ENCODE measurements around the gene HMGXB4. TPM values are rescaled to one million over a fixed set of nuclear protein-coding genes. Genes with fewer than 3 reads are reported as not detected.

Gene HMGXB4
- total and polyA plus RNA-seq, 12 donors: 5.4 to 26.1 (median 19.8) TPM

DNA sequence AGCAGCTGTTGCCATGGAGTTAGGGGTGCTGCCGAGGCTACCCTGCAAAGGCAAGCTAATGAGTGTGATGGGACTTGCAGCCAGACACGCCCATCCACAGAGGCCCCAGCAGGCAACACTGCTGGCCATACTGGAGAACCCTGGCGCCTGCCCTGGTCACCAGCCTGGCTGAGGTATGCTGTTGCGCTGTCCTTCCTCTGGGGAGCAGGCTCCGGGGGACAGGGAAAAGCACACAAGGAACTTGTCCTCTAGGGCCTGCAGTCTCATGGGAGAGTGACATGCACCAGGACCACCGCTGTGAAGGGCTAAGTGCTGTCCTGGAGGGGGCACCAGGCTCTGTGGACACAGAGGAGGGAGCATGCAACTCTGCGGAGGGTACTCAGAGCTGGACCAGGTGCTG, 78.2 kb downstream of the HMGXB4 start:
- intact Hi-C loops (cut with DNase I): no loop called here
- H3K36me3 ChIP-seq (replicated peaks in 1 of 2): peaks cover 0 to 93% of the 10 kb centered on the region in 2 donors
- WGBS, 4 donors: 85 to 96% (median 90%) methylated on average over 2 to 7 of the region's 7 CpGs
- TF ChIP-seq, protein P1, sequence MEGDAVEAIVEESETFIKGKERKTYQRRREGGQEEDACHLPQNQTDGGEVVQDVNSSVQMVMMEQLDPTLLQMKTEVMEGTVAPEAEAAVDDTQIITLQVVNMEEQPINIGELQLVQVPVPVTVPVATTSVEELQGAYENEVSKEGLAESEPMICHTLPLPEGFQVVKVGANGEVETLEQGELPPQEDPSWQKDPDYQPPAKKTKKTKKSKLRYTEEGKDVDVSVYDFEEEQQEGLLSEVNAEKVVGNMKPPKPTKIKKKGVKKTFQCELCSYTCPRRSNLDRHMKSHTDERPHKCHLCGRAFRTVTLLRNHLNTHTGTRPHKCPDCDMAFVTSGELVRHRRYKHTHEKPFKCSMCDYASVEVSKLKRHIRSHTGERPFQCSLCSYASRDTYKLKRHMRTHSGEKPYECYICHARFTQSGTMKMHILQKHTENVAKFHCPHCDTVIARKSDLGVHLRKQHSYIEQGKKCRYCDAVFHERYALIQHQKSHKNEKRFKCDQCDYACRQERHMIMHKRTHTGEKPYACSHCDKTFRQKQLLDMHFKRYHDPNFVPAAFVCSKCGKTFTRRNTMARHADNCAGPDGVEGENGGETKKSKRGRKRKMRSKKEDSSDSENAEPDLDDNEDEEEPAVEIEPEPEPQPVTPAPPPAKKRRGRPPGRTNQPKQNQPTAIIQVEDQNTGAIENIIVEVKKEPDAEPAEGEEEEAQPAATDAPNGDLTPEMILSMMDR (IDR thresholded peaks at IDR 0.05): no peak
- no peak for TF ChIP-seq POLR2A (IDR thresholded peaks at IDR 0.05)
- peak overlapping the region in 4 of 5 donors; percentile 81 to 86 (median 84) for H3K27ac ChIP-seq
- H3K9me3 ChIP-seq (replicated peaks in 1 of 3): no peaks in the 10 kb centered on the region
- no peak for DNase-seq
- H3K4me1 ChIP-seq (replicated peaks in 1 of 2): peaks cover 19 to 29% of the 10 kb centered on the region in 2 donors
- no peaks in the 10 kb centered on the region for H3K27me3 ChIP-seq
- no peak overlapping the region for H3K4me3 ChIP-seq

- peaks cover 16 to 23% of the 10 kb centered on the region in 2 donors for H3K4me1 ChIP-seq (replicated peaks in 1 of 2)
- intact Hi-C loops (cut with DNase I): no loop called here
- peak; percentile 22 to 44 for TF ChIP-seq POLR2A (IDR thresholded peaks at IDR 0.05)
- TF ChIP-seq, protein P1 (IDR thresholded peaks at IDR 0.05): no peak
- no peak overlapping the region for H3K4me3 ChIP-seq
- peak overlapping the region; percentile 73 to 86 (median 83) for H3K27ac ChIP-seq
- H3K36me3 ChIP-seq (replicated peaks in 1 of 2): peaks cover 0 to 92% of the 10 kb centered on the region in 2 donors
- no peaks in the 10 kb centered on the region for H3K27me3 ChIP-seq
- DNase-seq: peak; percentile 74 to 95 (median 90)
- WGBS, 4 donors: 35 to 61% (median 51%) methylated on average over 5 to 12 of the region's 12 CpGs
- no peaks in the 10 kb centered on the region for H3K9me3 ChIP-seq (replicated peaks in 1 of 3)
Measured at GRCh38 chr22:35335936-35336781, 78.9 kb downstream of the HMGXB4 start.

DNA sequence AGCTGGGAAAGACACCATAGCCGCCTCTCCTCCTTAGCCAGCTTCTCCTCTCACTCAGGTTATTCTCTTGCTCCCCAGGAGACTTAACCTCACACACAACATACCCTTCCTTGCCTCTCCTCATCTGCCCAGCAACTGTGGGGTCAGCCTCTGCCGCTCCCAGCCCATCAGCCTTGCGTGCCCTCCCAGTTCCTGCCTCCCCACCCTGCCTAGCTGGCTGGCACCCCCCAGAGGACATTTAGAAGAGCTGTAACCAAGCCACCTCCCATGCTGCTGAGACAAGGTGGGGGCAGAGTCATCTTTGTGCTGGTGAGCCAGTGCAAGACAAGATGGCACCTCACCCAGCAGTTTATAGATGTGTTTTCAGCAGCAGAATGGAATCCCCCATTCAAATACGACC, 80.6 kb downstream of the HMGXB4 start:
- H3K9me3 ChIP-seq (replicated peaks in 1 of 3): no peaks in the 10 kb centered on the region
- H3K36me3 ChIP-seq (replicated peaks in 1 of 2): peaks cover 0 to 86% of the 10 kb centered on the region in 2 donors
- TF ChIP-seq POLR2A (IDR thresholded peaks at IDR 0.05): no peak
- TF ChIP-seq, protein P1 (IDR thresholded peaks at IDR 0.05): no peak
- intact Hi-C loops (cut with DNase I): no loop called here
- DNase-seq: no peak
- H3K4me3 ChIP-seq: no peak overlapping the region
- H3K4me1 ChIP-seq (replicated peaks in 1 of 2): peaks cover 16 to 23% of the 10 kb centered on the region in 2 donors
- WGBS, 4 donors: 93 to 98% (median 94%) methylated on average over 4 of the region's 4 CpGs
- peak overlapping the region in 1 of 5 donors; percentile 86 for H3K27ac ChIP-seq
- no peaks in the 10 kb centered on the region for H3K27me3 ChIP-seq

DNA sequence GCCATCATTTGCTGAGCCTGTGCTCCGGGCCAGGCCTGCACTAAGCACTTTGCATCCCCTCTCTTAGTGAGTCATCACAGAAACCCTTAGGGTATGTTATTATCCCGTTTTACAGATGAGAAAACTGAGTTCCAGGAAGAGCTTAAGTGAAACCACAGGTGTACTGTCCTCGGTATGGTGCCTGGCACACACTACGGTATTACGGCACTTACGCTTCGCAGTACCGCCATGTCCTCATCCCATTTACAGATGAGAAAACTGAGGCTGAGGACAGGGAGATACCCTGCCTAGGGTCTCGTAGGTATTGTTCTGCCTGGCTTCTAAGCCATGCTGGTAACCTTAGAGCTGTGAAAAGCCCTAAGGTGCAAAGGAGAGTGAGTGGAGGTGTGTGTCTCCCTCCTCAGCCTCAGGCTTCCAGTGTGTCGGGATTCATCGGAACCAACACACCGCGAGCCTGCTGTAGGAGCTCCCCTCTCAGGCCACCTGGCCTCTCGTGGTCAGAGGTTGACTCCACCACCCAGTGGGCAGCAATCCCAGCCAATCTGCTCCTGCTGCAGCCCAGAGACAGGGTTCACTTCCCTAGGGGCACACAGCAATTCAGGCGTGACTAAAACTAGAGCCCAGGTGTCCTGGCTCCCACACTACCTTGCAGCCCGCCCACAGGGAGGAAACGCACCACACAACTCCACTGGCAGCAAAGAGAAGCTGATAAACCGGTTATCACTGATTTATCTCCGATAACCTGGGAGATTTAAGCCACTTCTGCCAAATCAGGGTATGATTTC, 84.0 kb downstream of the HMGXB4 start:
- H3K27ac ChIP-seq: no peak overlapping the region
- H3K9me3 ChIP-seq (replicated peaks in 1 of 3): no peaks in the 10 kb centered on the region
- H3K27me3 ChIP-seq: no peaks in the 10 kb centered on the region
- WGBS, 4 donors: 93 to 98% (median 94%) methylated on average over 16 to 19 of the region's 19 CpGs
- intact Hi-C loops (cut with DNase I): loop anchor here in 1 of 2 donors (10.0 kb wide), 1 partner anchor 244 kb away; no protein-coding TSS in a partner anchor
- DNase-seq: no peak
- no peak overlapping the region for H3K4me3 ChIP-seq
- peaks cover 0 to 76% of the 10 kb centered on the region in 2 donors for H3K36me3 ChIP-seq (replicated peaks in 1 of 2)
- no peak for TF ChIP-seq POLR2A (IDR thresholded peaks at IDR 0.05)
- TF ChIP-seq, protein P1 (IDR thresholded peaks at IDR 0.05): no peak
- peaks cover 9 to 13% of the 10 kb centered on the region in 2 donors for H3K4me1 ChIP-seq (replicated peaks in 1 of 2)
